K562 (cell line): ENCODE results near the gene LAMA2. TPM values are rescaled to one million over a fixed set of nuclear protein-coding genes. Genes with fewer than 3 reads are reported as not detected.

Source experiments
- ATAC-seq: fragments of 200-7000 bp; cut with Tn5 transposase; 3 replicates; pipeline ENCODE4 v1.9.1; 2020; ENCODE audit warnings: moderate library complexity
- BruUV-seq: library from RNA; stranded (reverse); fragments of 400-500 nt; replicated peaks from 2 replicates; lab custom pipeline; 2021; lab: Mats Ljungman, UMichigan
- CTCF ChIA-PET: fragments of 300-600 bp; formaldehyde crosslinking; extraction: SDS; loops from one replicate; lab custom pipeline; 2021; ENCODE audit warnings: low intra/inter-chr PET ratio; lab: Yijun Ruan, JAX
- POLR2A ChIA-PET: fragments of 300-600, 350-650 bp; sonication (Branson Sonifier 250); formaldehyde crosslinking; extraction: SDS; loops from one replicate; lab custom pipeline; 2021; ENCODE audit warnings: antibody characterized with exemption, inconsistent platforms; lab: Yijun Ruan, JAX
- DNase-seq, 4 experiments: peaks; one replicate each; pipeline versions ENCODE4 v3.0.0 to v3.0.0-alpha.2; 2011 to 2018; ENCODE audit warnings: low spot score in 3 of 4, mixed read lengths in 3 of 4; ENCODE audit errors: extremely low read depth in 1 of 4
- FAIRE-seq: peaks from 2 replicates; lab custom pipeline; 2011; peaks lifted over from hg19 to GRCh38; lab: Jason Lieb, UNC
- H2AFZ ChIP-seq: 2 replicates; pipeline ENCODE4 v1.6.0; 2011; ENCODE audit warnings: low read depth, low read length, control low read depth, inconsistent platforms
- H3K27ac ChIP-seq: fragments of 200-600 bp; 3 replicates; pipeline ENCODE4 v1.8.0; 2011; ENCODE audit warnings: low read depth, mild to moderate bottlenecking, control low read depth, inconsistent platforms, low read length, moderate library complexity, mixed read lengths; ENCODE audit errors: extremely low read depth
- H3K27me3 ChIP-seq, 2 experiments: fragments of 300-600 bp in 1 of 2; 2 replicates in 1 of 2; 3 replicates in 1 of 2; pipeline versions ENCODE4 v1.6.0 to v1.8.0; 2011; ENCODE audit warnings: inconsistent platforms in 2 of 2, low read length in 2 of 2, mild to moderate bottlenecking in 1 of 2, mixed read lengths in 1 of 2, moderate library complexity in 1 of 2; ENCODE audit not compliant: control insufficient read depth in 2 of 2, insufficient read depth in 2 of 2
- H3K36me3 ChIP-seq: fragments of 300-600 bp; 3 replicates; pipeline ENCODE4 v1.8.0; 2011; ENCODE audit warnings: mild to moderate bottlenecking, low read length, inconsistent platforms; ENCODE audit not compliant: control insufficient read depth, insufficient read depth
- H3K4me1 ChIP-seq, 2 experiments: fragments of 200-600 bp in 1 of 2; replicated peaks in 1 of 2; 2 replicates in 1 of 2; 3 replicates in 1 of 2; pipeline versions ENCODE4 v1.5.1 to v1.8.0; 2011; ENCODE audit warnings: inconsistent platforms in 2 of 2, low read length in 2 of 2, mild to moderate bottlenecking in 1 of 2, mixed read lengths in 1 of 2, moderate library complexity in 1 of 2; ENCODE audit not compliant: control insufficient read depth in 2 of 2, insufficient read depth in 2 of 2
- H3K4me2 ChIP-seq: 2 replicates; pipeline ENCODE4 v1.6.1; 2011; ENCODE audit warnings: low read length, control low read depth, inconsistent platforms, mixed read lengths; ENCODE audit not compliant: insufficient read depth
- H3K4me3 ChIP-seq: fragments of 200-600 bp; sonication (generic), shearing (Covaris generic); 2 replicates; pipeline ENCODE4 v1.5.1; 2016; ENCODE audit warnings: control low read depth, inconsistent platforms
- H3K79me2 ChIP-seq: fragments of 200-600 bp; 3 replicates; pipeline ENCODE4 v1.8.0; 2011; ENCODE audit warnings: low read length, inconsistent platforms; ENCODE audit not compliant: control insufficient read depth, insufficient read depth
- H3K9ac ChIP-seq, 2 experiments: 2 replicates each; pipeline versions ENCODE4 v1.6.0 to v1.6.1; 2011; ENCODE audit warnings: low read depth in 2 of 2, low read length in 2 of 2, control low read depth in 1 of 2, inconsistent platforms in 1 of 2, mild to moderate bottlenecking in 1 of 2, mixed read lengths in 1 of 2; ENCODE audit not compliant: insufficient read depth in 1 of 2
- H3K9me1 ChIP-seq: one replicate; pipeline ENCODE4 v1.6.0; 2011; ENCODE audit warnings: inconsistent platforms, mild to moderate bottlenecking, low read length, moderate library complexity; ENCODE audit not compliant: control insufficient read depth, insufficient read depth
- H3K9me3 ChIP-seq: replicated peaks from 2 replicates; pipeline ENCODE4 v1.5.1; 2011; ENCODE audit warnings: low read depth, low read length, inconsistent platforms; ENCODE audit not compliant: control insufficient read depth, insufficient read depth
- H4K20me1 ChIP-seq: replicated peaks from 2 replicates; pipeline ENCODE4 v1.6.1; 2011; ENCODE audit warnings: low read length, inconsistent platforms, mixed read lengths; ENCODE audit not compliant: control insufficient read depth, insufficient read depth
- NCOA2 ChIP-seq, 2 experiments: fragments of 450-650 bp; IDR thresholded peaks; 2 replicates each; pipeline ENCODE4 v1.6.1; 2018; ENCODE audit warnings: mild to moderate bottlenecking in 2 of 2, moderate library complexity in 1 of 2; ENCODE audit not compliant: partially characterized antibody in 2 of 2
- NONO ChIP-seq, 2 experiments: fragments of 200-400 bp in 1 of 2; fragments of 450-650 bp in 1 of 2; formaldehyde crosslinking in 1 of 2; IDR thresholded peaks; 2 replicates each; pipeline ENCODE4 v1.6.1; 2017; ENCODE audit warnings: low read depth in 2 of 2, mild to moderate bottlenecking in 2 of 2, moderate library complexity in 2 of 2, low read length in 1 of 2
- RBM22 ChIP-seq: fragments of 200-400 bp; formaldehyde crosslinking; IDR thresholded peaks from 2 replicates; pipeline ENCODE4 v1.6.1; 2018; ENCODE audit warnings: low read length, low read depth; ENCODE audit not compliant: poor library complexity, severe bottlenecking
- ZNF134 ChIP-seq: fragments of 250-450 bp; sonication (Bioruptor Pico); conservative IDR thresholded peaks from 2 replicates; pipeline ENCODE4 v1.4.0; 2020
- ZNF24 ChIP-seq: fragments of 450-650 bp; IDR thresholded peaks from 2 replicates; pipeline ENCODE4 v1.6.1; 2016
- WGBS: fragments of 100-300 bp; shearing (Covaris generic); methylation state at CpG from one replicate; pipeline ENCODE4 v1.1.6; 2016; ENCODE audit warnings: low coverage, mixed read lengths; ENCODE audit not compliant: insufficient coverage; ENCODE audit errors: missing lambda C conversion rate; 5-methylcytosine and 5-hydroxymethylcytosine counted together
- in situ Hi-C: fragments of 300-500 bp; cut with MboI; formaldehyde crosslinking; loops from 4 replicates; pipeline ENCODE4 v1.15.0; 2018; ENCODE audit warnings: inconsistent platforms, mixed read lengths
- intact Hi-C: fragments of 100-400 bp; cut with micrococcal nuclease; formaldehyde crosslinking; loops from 2 replicates; pipeline ENCODE4 v1.14.2; 2022
- polyA plus RNA-seq, 8 experiments: library from polyadenylated mRNA; depleted of rRNA in 4 of 8; stranded (reverse) in 5 of 8; unstranded in 3 of 8; fragments of >200 nt; fragmentation: Nextera tagmentation in 2 of 8; fragmentation: Illumina TruSeq in 1 of 8; extraction: Ambion mirVana in 2 of 8; extraction: Trizol in 1 of 8; gene quantifications; 2 replicates each; pipeline versions ENCODE4 v1.2.1 to v1.2.3, GENCODE V29; 2011 to 2014; ENCODE audit warnings: inconsistent platforms in 1 of 8, missing spikeins in 1 of 8
- total RNA-seq, 7 experiments: library from RNA; depleted of rRNA in 6 of 7; stranded (reverse); fragments of >200 nt in 6 of 7; fragmentation: Illumina TruSeq in 2 of 7; extraction: Trizol in 2 of 7; gene quantifications; 2 replicates each; pipeline versions ENCODE4 v1.2.1 to v1.2.3, GENCODE V29; 2011 to 2021; ENCODE audit warnings: low replicate concordance in 1 of 7
- TF ChIP-seq, protein P1 (sequence below): fragments of 450-650 bp; formaldehyde crosslinking; IDR thresholded peaks from 2 replicates; pipeline ENCODE4 v1.4.0; 2020; ENCODE audit warnings: mild to moderate bottlenecking, moderate library complexity
- TF ChIP-seq, protein P2 (sequence below), 2 experiments: fragments of 450-650 bp; IDR thresholded peaks; 2 replicates each; pipeline ENCODE4 v1.6.1; 2016

LAMA2 gene
- total and polyA plus RNA-seq, 9 of the 15 experiments (the other 6 are each of a cell fraction or from before 2014, with no cell fraction given), result 0.04 to 1.5 (median 0.36) TPM

DNA sequence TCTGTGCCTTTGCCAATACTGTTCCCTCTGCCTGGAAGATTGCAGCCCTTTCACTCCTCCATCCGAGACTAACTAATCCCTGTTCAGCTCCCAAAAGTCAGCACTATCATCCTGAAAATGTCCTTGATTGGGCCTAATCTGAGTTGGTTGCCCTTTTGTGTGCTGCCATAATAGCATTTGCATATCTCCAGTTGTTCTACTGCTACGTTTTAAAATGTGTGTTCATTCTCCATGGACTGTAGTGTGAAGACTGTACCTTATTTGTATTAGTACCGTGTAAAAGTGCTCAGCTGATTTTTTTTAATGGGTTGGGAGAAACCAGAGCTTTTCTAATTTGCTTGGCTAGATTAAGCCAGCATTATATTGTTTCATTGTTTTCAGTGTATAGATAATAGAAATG, 401.3 kb downstream of the LAMA2 start:
- ChIA-PET CTCF (no interaction called here), POLR2A (no interaction called here)
- Histone ChIP-seq H3K9ac (no peak overlapping the region), H3K9me1 (no peaks in the 10 kb centered on the region), H3K27ac (no peak overlapping the region), H4K20me1 (no peaks in the 10 kb centered on the region), H3K4me2 (no peak overlapping the region), H3K4me1 (no peaks in the 10 kb centered on the region), H3K4me3 (no peak overlapping the region), H2AFZ (no peak overlapping the region), H3K36me3 (no peaks in the 10 kb centered on the region), H3K27me3 (no peaks in the 10 kb centered on the region), H3K9me3 (no peaks in the 10 kb centered on the region), H3K79me2 (no peaks in the 10 kb centered on the region)
- ATAC-seq (no peak), FAIRE-seq (no peak), DNase-seq (no peak)
- WGBS, result 3% methylated on average over 3 of the region's 3 CpGs
- intact Hi-C loops, result no loop called here
- TF ChIP-seq ZNF24 (no peak), ZNF134 (CRISPR knock-in tag) (no peak), NONO (IDR thresholded peaks at IDR 0.05; ENCODE audit: low read depth in 2 of 2, low read length in 1 of 2) (no peak), RBM22 (no peak), NCOA2 (IDR thresholded peaks at IDR 0.05; ENCODE audit: partially characterized antibody in 2 of 2) (no peak)
- TF ChIP-seq, protein P1, sequence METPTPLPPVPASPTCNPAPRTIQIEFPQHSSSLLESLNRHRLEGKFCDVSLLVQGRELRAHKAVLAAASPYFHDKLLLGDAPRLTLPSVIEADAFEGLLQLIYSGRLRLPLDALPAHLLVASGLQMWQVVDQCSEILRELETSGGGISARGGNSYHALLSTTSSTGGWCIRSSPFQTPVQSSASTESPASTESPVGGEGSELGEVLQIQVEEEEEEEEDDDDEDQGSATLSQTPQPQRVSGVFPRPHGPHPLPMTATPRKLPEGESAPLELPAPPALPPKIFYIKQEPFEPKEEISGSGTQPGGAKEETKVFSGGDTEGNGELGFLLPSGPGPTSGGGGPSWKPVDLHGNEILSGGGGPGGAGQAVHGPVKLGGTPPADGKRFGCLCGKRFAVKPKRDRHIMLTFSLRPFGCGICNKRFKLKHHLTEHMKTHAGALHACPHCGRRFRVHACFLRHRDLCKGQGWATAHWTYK (CRISPR knock-in tag), result no peak
- TF ChIP-seq, protein P2, sequence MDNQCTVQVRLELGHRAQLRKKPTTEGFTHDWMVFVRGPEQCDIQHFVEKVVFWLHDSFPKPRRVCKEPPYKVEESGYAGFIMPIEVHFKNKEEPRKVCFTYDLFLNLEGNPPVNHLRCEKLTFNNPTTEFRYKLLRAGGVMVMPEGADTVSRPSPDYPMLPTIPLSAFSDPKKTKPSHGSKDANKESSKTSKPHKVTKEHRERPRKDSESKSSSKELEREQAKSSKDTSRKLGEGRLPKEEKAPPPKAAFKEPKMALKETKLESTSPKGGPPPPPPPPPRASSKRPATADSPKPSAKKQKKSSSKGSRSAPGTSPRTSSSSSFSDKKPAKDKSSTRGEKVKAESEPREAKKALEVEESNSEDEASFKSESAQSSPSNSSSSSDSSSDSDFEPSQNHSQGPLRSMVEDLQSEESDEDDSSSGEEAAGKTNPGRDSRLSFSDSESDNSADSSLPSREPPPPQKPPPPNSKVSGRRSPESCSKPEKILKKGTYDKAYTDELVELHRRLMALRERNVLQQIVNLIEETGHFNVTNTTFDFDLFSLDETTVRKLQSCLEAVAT (IDR thresholded peaks at IDR 0.05), result no peak
- in situ Hi-C loops, result no loop called here
- BruUV-seq, result no TSS peak
